DLD1 (cell line): ENCODE measurements around the gene TSTD1.
"Not testable (repeated sequence)": the region's sequence is repeated elsewhere in the genome, so short reads cannot be mapped to it uniquely, and the experiment has no call there.

Source experiments
- in situ Hi-C: cut with HindIII; loops from 2 replicates; pipeline ENCODE4 v1.10.0; 2017; ENCODE audit warnings: low sequenced_read_pairs

Gene TSTD1

GRCh38 chr1:161037661-161038522, 872 bp downstream of the TSTD1 start:
- in situ Hi-C loops, result no loop called here

GRCh38 chr1:161033751-161034150, 5.0 kb downstream of the TSTD1 start:
- in situ Hi-C loops, result no loop called here

- in situ Hi-C loops, result no loop called here
Observed at GRCh38 chr1:161032409-161032808, 6.4 kb downstream of the TSTD1 start.

- in situ Hi-C loops, result no loop called here
Observed at GRCh38 chr1:161031874-161032273, 6.9 kb downstream of the TSTD1 start.

- in situ Hi-C loops, result not testable (repeated sequence)
Observed at GRCh38 chr1:161029466-161029865, 9.3 kb downstream of the TSTD1 start.

- in situ Hi-C loops, result not testable (repeated sequence)
Observed at GRCh38 chr1:161026954-161027353, 11.8 kb downstream of the TSTD1 start.

- in situ Hi-C loops, result not testable (repeated sequence)
Observed at GRCh38 chr1:161022432-161022831, 16.3 kb downstream of the TSTD1 start.

- in situ Hi-C loops, result no loop called here
Observed at GRCh38 chr1:161021970-161022353, 16.8 kb downstream of the TSTD1 start.

GRCh38 chr1:161021165-161021969, 17.4 kb downstream of the TSTD1 start:
- in situ Hi-C loops, result no loop called here

- in situ Hi-C loops, result no loop called here
Observed at GRCh38 chr1:161020509-161021164, 18.1 kb downstream of the TSTD1 start, which contains the start of gene F11R. TSS of gene F11R (minus strand) at chr1:161021152. CDS start at chr1:161021073, 79 bp downstream.

- in situ Hi-C loops, result no loop called here
Observed at GRCh38 chr1:161019751-161020495, 18.8 kb downstream of the TSTD1 start.

- in situ Hi-C loops, result not testable (repeated sequence)
Observed at GRCh38 chr1:161019111-161019660, 19.6 kb downstream of the TSTD1 start.

GRCh38 chr1:161018631-161018930, 20.2 kb downstream of the TSTD1 start:
- in situ Hi-C loops, result no loop called here

- in situ Hi-C loops, result no loop called here
Observed at GRCh38 chr1:161017756-161018630, 20.8 kb downstream of the TSTD1 start.

- in situ Hi-C loops, result not testable (repeated sequence)
Observed at GRCh38 chr1:161017181-161017580, 21.6 kb downstream of the TSTD1 start.

- in situ Hi-C loops, result not testable (repeated sequence)
Observed at GRCh38 chr1:161016683-161017082, 22.1 kb downstream of the TSTD1 start.

- in situ Hi-C loops, result no loop called here
Observed at GRCh38 chr1:161013488-161014230, 25.1 kb downstream of the TSTD1 start.

- in situ Hi-C loops, result no loop called here
Observed at GRCh38 chr1:161013131-161013487, 25.7 kb downstream of the TSTD1 start.

- in situ Hi-C loops, result no loop called here
Observed at GRCh38 chr1:161012420-161012819, 26.3 kb downstream of the TSTD1 start.
